NOMO-1 (cell line): Measurements from ENCODE around the gene RASGRF1.

ENCODE experiments used
- DNase-seq, 2 experiments: peaks; one replicate each; lab custom pipeline; 2025; ENCODE audit not compliant: unreplicated experiment in 2 of 2; lab: John Stamatoyannopoulos, UW

The RASGRF1 gene

GRCh38 chr15:79099692-79100091, 9.1 kb upstream of the RASGRF1 start:
- no peak for DNase-seq

GRCh38 chr15:79094611-79095021, 4.0 kb upstream of the RASGRF1 start:
- DNase-seq, result no peak

GRCh38 chr15:79093352-79093935, 2.9 kb upstream of the RASGRF1 start:
- no peak for DNase-seq

- DNase-seq, result no peak
These were observed 1.8 kb upstream of the RASGRF1 start for GRCh38 chr15:79092382-79092781.

- peak; percentile 22 to 40 for DNase-seq
These were observed 756 bp upstream of the RASGRF1 start for GRCh38 chr15:79091204-79091867.

GRCh38 chr15:79089890-79090486, 592 bp downstream of the RASGRF1 start:
- DNase-seq, result no peak

- no peak for DNase-seq
These were observed 1.2 kb downstream of the RASGRF1 start for GRCh38 chr15:79089331-79089889.

- DNase-seq, result no peak
These were observed 2.0 kb downstream of the RASGRF1 start for GRCh38 chr15:79088426-79089205.

GRCh38 chr15:79086814-79087213, 3.8 kb downstream of the RASGRF1 start:
- no peak for DNase-seq

- no peak for DNase-seq
These were observed 6.1 kb downstream of the RASGRF1 start for GRCh38 chr15:79084308-79084968.

GRCh38 chr15:79083154-79083553, 7.4 kb downstream of the RASGRF1 start:
- no peak for DNase-seq

- no peak for DNase-seq
These were observed 8.1 kb downstream of the RASGRF1 start for GRCh38 chr15:79082363-79083070.

- DNase-seq, result no peak
These were observed 11.7 kb downstream of the RASGRF1 start for GRCh38 chr15:79078763-79079410.

- DNase-seq, result no peak
These were observed 12.6 kb downstream of the RASGRF1 start for GRCh38 chr15:79078003-79078402.

GRCh38 chr15:79076661-79077060, 13.9 kb downstream of the RASGRF1 start:
- no peak for DNase-seq

- DNase-seq, result no peak
These were observed 15.3 kb downstream of the RASGRF1 start for GRCh38 chr15:79075256-79075655.

- no peak for DNase-seq
These were observed 17.2 kb downstream of the RASGRF1 start for GRCh38 chr15:79073336-79073735.

- DNase-seq, result no peak
These were observed 18.7 kb downstream of the RASGRF1 start for GRCh38 chr15:79071901-79072300.

GRCh38 chr15:79068790-79069189, 21.8 kb downstream of the RASGRF1 start:
- DNase-seq, result no peak

- DNase-seq, result no peak
These were observed 22.6 kb downstream of the RASGRF1 start for GRCh38 chr15:79067969-79068368.
